GM23338 (cell line): ENCODE measurements around the gene COPE. TPM values are rescaled to one million over a fixed set of nuclear protein-coding genes. Genes with fewer than 3 reads are reported as not detected.

Experiments
- ATAC-seq: fragments of 200-7000 bp; cut with Tn5 transposase; 3 replicates; pipeline ENCODE4 v1.9.1; 2020
- DNase-seq: peaks from one replicate; pipeline ENCODE4 v3.0.0-alpha.2; 2015; ENCODE audit warnings: low spot score
- H2AFZ ChIP-seq: fragments of 200-600 bp; sonication (generic); 2 replicates; pipeline ENCODE4 v1.8.0; 2016; ENCODE audit warnings: antibody characterized with exemption, mild to moderate bottlenecking, moderate library complexity
- H3F3A ChIP-seq: fragments of 200-600 bp; sonication (generic); replicated peaks from 2 replicates; pipeline ENCODE4 v1.8.0; 2017; ENCODE audit warnings: antibody characterized with exemption, mixed run types, low read depth
- H3K27ac ChIP-seq: fragments of 200-600 bp; sonication (generic); 2 replicates; pipeline ENCODE4 v1.6.1; 2016; ENCODE audit warnings: low read depth
- H3K27me3 ChIP-seq: fragments of 200-600 bp; sonication (generic); 2 replicates; pipeline ENCODE4 v1.8.0; 2016; ENCODE audit warnings: mild to moderate bottlenecking, mixed run types, moderate library complexity; ENCODE audit not compliant: insufficient read depth
- H3K36me3 ChIP-seq: fragments of 200-600 bp; sonication (generic); 2 replicates; pipeline ENCODE4 v1.8.0; 2016; ENCODE audit warnings: mild to moderate bottlenecking; ENCODE audit not compliant: insufficient read depth
- H3K4me1 ChIP-seq: fragments of 200-600 bp; sonication (generic); 2 replicates; pipeline ENCODE4 v1.8.0; 2016; ENCODE audit warnings: mild to moderate bottlenecking, moderate library complexity; ENCODE audit not compliant: insufficient read depth
- H3K4me2 ChIP-seq: fragments of 200-600 bp; sonication (generic); 2 replicates; pipeline ENCODE4 v1.7.1; 2017; ENCODE audit warnings: mixed run types
- H3K4me3 ChIP-seq: fragments of 200-600 bp; sonication (generic); 2 replicates; pipeline ENCODE4 v1.6.1; 2016; ENCODE audit warnings: mixed run types
- H3K79me2 ChIP-seq: fragments of 200-600 bp; sonication (generic); replicated peaks from 2 replicates; pipeline ENCODE4 v1.8.0; 2017; ENCODE audit warnings: mild to moderate bottlenecking; ENCODE audit not compliant: insufficient read depth
- H3K9me2 ChIP-seq: fragments of 200-600 bp; sonication (generic); 2 replicates; pipeline ENCODE4 v1.8.0; 2017; ENCODE audit not compliant: insufficient read depth
- H4K20me1 ChIP-seq: fragments of 200-600 bp; sonication (generic); replicated peaks from 2 replicates; pipeline ENCODE4 v1.8.0; 2017; ENCODE audit warnings: mild to moderate bottlenecking; ENCODE audit not compliant: insufficient read depth
- H3K27ac Mint-ChIP-seq: 2 replicates; pipeline ENCODE4 v1.8.0; 2020; ENCODE audit warnings: inconsistent platforms, mild to moderate bottlenecking, moderate library complexity, mixed read lengths
- H3K27me3 Mint-ChIP-seq: 3 replicates; pipeline ENCODE4 v1.8.0; 2022; ENCODE audit warnings: low read depth, mild to moderate bottlenecking, moderate library complexity, mixed read lengths, inconsistent platforms; ENCODE audit not compliant: insufficient read depth, poor library complexity
- H3K36me3 Mint-ChIP-seq: 3 replicates; pipeline ENCODE4 v1.8.0; 2021; ENCODE audit warnings: low read depth, mild to moderate bottlenecking, inconsistent platforms, moderate library complexity, mixed read lengths
- H3K4me1 Mint-ChIP-seq: 3 replicates; pipeline ENCODE4 v1.8.0; 2020; ENCODE audit warnings: mild to moderate bottlenecking, inconsistent platforms, mixed read lengths
- H3K4me3 Mint-ChIP-seq: 3 replicates; pipeline ENCODE4 v1.8.0; 2021; ENCODE audit warnings: moderate library complexity, mild to moderate bottlenecking, inconsistent platforms, mixed read lengths
- H3K9me3 Mint-ChIP-seq: 3 replicates; pipeline ENCODE4 v1.8.0; 2020; ENCODE audit warnings: moderate library complexity, mild to moderate bottlenecking, inconsistent platforms, mixed read lengths
- CREB1 ChIP-seq: fragments of 250-450 bp; sonication (Bioruptor Pico); IDR thresholded peaks from 2 replicates; pipeline ENCODE4 v1.5.0; 2020; ENCODE audit warnings: low read depth, mild to moderate bottlenecking, moderate library complexity
- CTCF ChIP-seq, 2 experiments: fragments of 200-600 bp in 1 of 2; sonication (generic) in 1 of 2; conservative IDR thresholded peaks; 2 replicates each; pipeline versions ENCODE4 v1.5.1 to v1.6.1; 2016 to 2017; ENCODE audit warnings: antibody characterized with exemption in 2 of 2, low read depth in 2 of 2, mild to moderate bottlenecking in 2 of 2, moderate library complexity in 1 of 2
- ETS1 ChIP-seq: IDR thresholded peaks from 2 replicates; pipeline ENCODE4 v1.6.1; 2016; ENCODE audit warnings: antibody characterized with exemption
- EZH2 ChIP-seq: fragments of 200-600 bp; sonication (generic); IDR thresholded peaks from one replicate; pipeline ENCODE4 v1.8.0; 2017; ENCODE audit warnings: antibody characterized with exemption, mild to moderate bottlenecking, low read depth; ENCODE audit not compliant: unreplicated experiment
- EZH2phosphoT487 ChIP-seq: fragments of 200-600 bp; sonication (generic); IDR thresholded peaks from one replicate; pipeline ENCODE4 v1.8.1; 2018; ENCODE audit warnings: antibody characterized with exemption; ENCODE audit not compliant: unreplicated experiment
- JUNB ChIP-seq: IDR thresholded peaks from one replicate; pipeline ENCODE4 v1.6.1; 2016; ENCODE audit warnings: antibody characterized with exemption; ENCODE audit not compliant: unreplicated experiment
- NANOG ChIP-seq: IDR thresholded peaks from 2 replicates; pipeline ENCODE4 v1.6.1; 2016; ENCODE audit warnings: antibody characterized with exemption, borderline replicate concordance
- POLR2AphosphoS5 ChIP-seq: IDR thresholded peaks from 2 replicates; pipeline ENCODE4 v1.6.1; 2016; ENCODE audit warnings: antibody characterized with exemption, low read depth
- STAT1 ChIP-seq: IDR thresholded peaks from one replicate; pipeline ENCODE4 v1.6.1; 2016; ENCODE audit warnings: antibody characterized with exemption; ENCODE audit not compliant: unreplicated experiment
- ZNF114 ChIP-seq: fragments of 250-450 bp; sonication (Bioruptor Pico); IDR thresholded peaks from 2 replicates; pipeline ENCODE4 v1.5.0; 2020; ENCODE audit warnings: mild to moderate bottlenecking, moderate library complexity
- ZNF331 ChIP-seq: fragments of 250-450 bp; sonication (Bioruptor Pico); IDR thresholded peaks from 2 replicates; pipeline ENCODE4 v1.5.0; 2020; ENCODE audit warnings: low read depth, mild to moderate bottlenecking, moderate library complexity
- ZNF462 ChIP-seq: fragments of 250-450 bp; sonication (Bioruptor Pico); IDR thresholded peaks from 2 replicates; pipeline ENCODE4 v1.5.0; 2020; ENCODE audit warnings: mild to moderate bottlenecking, moderate library complexity
- polyA plus RNA-seq: library from polyadenylated mRNA; unstranded; fragments of >200 nt; fragmentation: Nextera tagmentation; extraction: Ambion mirVana; gene quantifications from 2 replicates; pipeline ENCODE4 v1.2.1, GENCODE V29; 2016
- total RNA-seq: library from RNA; depleted of rRNA; stranded (reverse); fragments of >200 nt; shearing (Covaris generic); gene quantifications from 2 replicates; pipeline ENCODE4 v1.2.3, GENCODE V29; 2014
- TF ChIP-seq, protein P1 (sequence below): IDR thresholded peaks from one replicate; pipeline ENCODE4 v1.6.1; 2018; ENCODE audit warnings: antibody characterized with exemption; ENCODE audit not compliant: unreplicated experiment

The COPE gene
- total and polyA plus RNA-seq, 2 experiments from 2014 or later = 263 TPM

DNA sequence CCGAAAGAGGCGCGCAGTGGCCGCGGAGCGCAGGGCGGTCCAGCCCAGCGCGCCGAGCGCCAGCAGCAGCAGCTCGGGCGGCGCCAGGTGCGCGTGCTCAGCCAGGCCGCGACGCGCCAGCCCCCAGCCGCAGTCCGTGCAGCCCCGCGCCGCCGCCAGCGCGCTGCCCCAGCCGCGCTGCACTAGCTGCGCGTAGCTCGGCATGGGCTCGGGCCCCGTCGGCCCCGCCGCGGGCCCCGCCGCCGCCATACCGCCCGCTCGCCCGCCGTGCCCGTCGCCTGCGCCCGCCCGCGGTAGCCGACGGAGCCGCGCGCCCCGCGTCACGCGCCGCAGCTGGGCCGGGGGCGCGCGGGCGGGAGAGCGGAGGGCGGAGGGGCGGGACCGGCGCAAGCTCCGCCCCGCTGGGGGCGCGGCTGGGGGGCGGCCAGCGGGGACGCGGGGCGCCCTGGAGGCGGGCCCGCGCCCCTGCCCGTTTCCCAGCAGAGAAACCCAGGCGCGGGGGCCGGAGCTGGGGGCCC, 23.3 kb downstream of the COPE start, which contains the start of gene CERS1:
Gene CERS1 (minus strand): TSS at position 335 of the 518 bp plus-strand sequence. CDS start 86 bp downstream, at position 249.
- peak within 1 kb of the TSS; percentile 75 for H3K4me3 ChIP-seq
- ATAC-seq = peak; percentile 56
- peak within 1 kb of the TSS; percentile 85 for H2AFZ ChIP-seq
- peaks cover 25% of the 10 kb centered on the region for H3K27me3 Mint-ChIP-seq
- DNase-seq = peak; percentile 68
- H3K27me3 ChIP-seq = peaks cover 24% of the 10 kb centered on the region
- no peaks in the 10 kb centered on the region for H3K4me1 Mint-ChIP-seq
- TF ChIP-seq CTCF (conservative IDR thresholded peaks at IDR 0.05; ENCODE audit: low read depth in 2 of 2) (no peak), CREB1 (CRISPR knock-in tag) (no peak), ETS1 (no peak), NANOG (no peak), ZNF462 (CRISPR knock-in tag) (no peak), EZH2phosphoT487 (no peak), ZNF114 (no peak), JUNB (no peak), ZNF331 (CRISPR knock-in tag) (no peak), STAT1 (no peak), POLR2AphosphoS5 (no peak), EZH2 (no peak)
- TF ChIP-seq, protein P1, sequence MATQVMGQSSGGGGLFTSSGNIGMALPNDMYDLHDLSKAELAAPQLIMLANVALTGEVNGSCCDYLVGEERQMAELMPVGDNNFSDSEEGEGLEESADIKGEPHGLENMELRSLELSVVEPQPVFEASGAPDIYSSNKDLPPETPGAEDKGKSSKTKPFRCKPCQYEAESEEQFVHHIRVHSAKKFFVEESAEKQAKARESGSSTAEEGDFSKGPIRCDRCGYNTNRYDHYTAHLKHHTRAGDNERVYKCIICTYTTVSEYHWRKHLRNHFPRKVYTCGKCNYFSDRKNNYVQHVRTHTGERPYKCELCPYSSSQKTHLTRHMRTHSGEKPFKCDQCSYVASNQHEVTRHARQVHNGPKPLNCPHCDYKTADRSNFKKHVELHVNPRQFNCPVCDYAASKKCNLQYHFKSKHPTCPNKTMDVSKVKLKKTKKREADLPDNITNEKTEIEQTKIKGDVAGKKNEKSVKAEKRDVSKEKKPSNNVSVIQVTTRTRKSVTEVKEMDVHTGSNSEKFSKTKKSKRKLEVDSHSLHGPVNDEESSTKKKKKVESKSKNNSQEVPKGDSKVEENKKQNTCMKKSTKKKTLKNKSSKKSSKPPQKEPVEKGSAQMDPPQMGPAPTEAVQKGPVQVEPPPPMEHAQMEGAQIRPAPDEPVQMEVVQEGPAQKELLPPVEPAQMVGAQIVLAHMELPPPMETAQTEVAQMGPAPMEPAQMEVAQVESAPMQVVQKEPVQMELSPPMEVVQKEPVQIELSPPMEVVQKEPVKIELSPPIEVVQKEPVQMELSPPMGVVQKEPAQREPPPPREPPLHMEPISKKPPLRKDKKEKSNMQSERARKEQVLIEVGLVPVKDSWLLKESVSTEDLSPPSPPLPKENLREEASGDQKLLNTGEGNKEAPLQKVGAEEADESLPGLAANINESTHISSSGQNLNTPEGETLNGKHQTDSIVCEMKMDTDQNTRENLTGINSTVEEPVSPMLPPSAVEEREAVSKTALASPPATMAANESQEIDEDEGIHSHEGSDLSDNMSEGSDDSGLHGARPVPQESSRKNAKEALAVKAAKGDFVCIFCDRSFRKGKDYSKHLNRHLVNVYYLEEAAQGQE = no peak
- no peaks in the 10 kb centered on the region; the same call in 1 of the 2 replicates for H3K4me1 ChIP-seq
- H3K4me3 Mint-ChIP-seq = peak within 1 kb of the TSS; percentile 85
- H3K27ac ChIP-seq = no peak within 1 kb of the TSS
- no peaks in the 10 kb centered on the region; the same call in 1 of the 2 replicates for H3K36me3 ChIP-seq
- peaks cover 2% of the 10 kb centered on the region; the same call in 1 of the 2 replicates for H3F3A ChIP-seq
- H3K4me2 ChIP-seq = peak within 1 kb of the TSS; percentile 86
- H3K9me2 ChIP-seq = no peaks in the 10 kb centered on the region
- H3K27ac Mint-ChIP-seq = no peak within 1 kb of the TSS
- H3K36me3 Mint-ChIP-seq = peaks cover 5% of the 10 kb centered on the region; the same call in 1 of the 3 replicates
- H3K79me2 ChIP-seq = no peaks in the 10 kb centered on the region
- no peaks in the 10 kb centered on the region for H3K9me3 Mint-ChIP-seq
- no peaks in the 10 kb centered on the region; the same call in none of the 2 replicates for H4K20me1 ChIP-seq
